HG03135 (cell line): Measurements from ENCODE around the gene C18orf32.
"Not testable (repeated sequence)": the region's sequence is repeated elsewhere in the genome, so short reads cannot be mapped to it uniquely, and the experiment has no call there.

Source experiments
- ATAC-seq: cut with Tn5 transposase; IDR thresholded peaks from one replicate; pipeline ENCODE4 v1.9.1; 2021; ENCODE audit warnings: mild to moderate bottlenecking, moderate library complexity; ENCODE audit not compliant: unreplicated experiment

The C18orf32 gene

GRCh38 chr18:49472459-49472858, 14.6 kb downstream of the C18orf32 start:
- ATAC-seq: no peak

- no peak for ATAC-seq
Measured at GRCh38 chr18:49471532-49471931, 15.5 kb downstream of the C18orf32 start.

GRCh38 chr18:49467599-49467998, 19.4 kb downstream of the C18orf32 start:
- ATAC-seq: no peak

GRCh38 chr18:49467019-49467563, 19.9 kb downstream of the C18orf32 start:
- ATAC-seq: no peak

- no peak for ATAC-seq
Measured at GRCh38 chr18:49464718-49465598, 22.1 kb downstream of the C18orf32 start.

- no peak for ATAC-seq
Measured at GRCh38 chr18:49461602-49461977, 25.4 kb downstream of the C18orf32 start.

GRCh38 chr18:49460976-49461601, 25.9 kb downstream of the C18orf32 start:
- ATAC-seq: no peak

- peak; percentile 33 for ATAC-seq
Measured at GRCh38 chr18:49459404-49460171, 27.4 kb downstream of the C18orf32 start.

GRCh38 chr18:49457616-49458015, 29.4 kb downstream of the C18orf32 start:
- ATAC-seq: no peak

GRCh38 chr18:49456794-49457193, 30.2 kb downstream of the C18orf32 start:
- ATAC-seq: no peak

- ATAC-seq: not testable (repeated sequence)
Measured at GRCh38 chr18:49452534-49452933, 34.5 kb downstream of the C18orf32 start.

- ATAC-seq: no peak
Measured at GRCh38 chr18:49447810-49448745, 39.0 kb downstream of the C18orf32 start.

GRCh38 chr18:49446481-49446880, 40.6 kb downstream of the C18orf32 start:
- no peak for ATAC-seq

- ATAC-seq: no peak
Measured at GRCh38 chr18:49444581-49444980, 42.5 kb downstream of the C18orf32 start.

GRCh38 chr18:49443837-49444236, 43.2 kb downstream of the C18orf32 start:
- ATAC-seq: no peak

- ATAC-seq: no peak
Measured at GRCh38 chr18:49441338-49441938, 45.6 kb downstream of the C18orf32 start.

- no peak for ATAC-seq
Measured at GRCh38 chr18:49435170-49435569, 51.9 kb downstream of the C18orf32 start.

GRCh38 chr18:49432602-49433001, 54.4 kb downstream of the C18orf32 start:
- no peak for ATAC-seq

- ATAC-seq: no peak
Measured at GRCh38 chr18:49431165-49431962, 55.7 kb downstream of the C18orf32 start.
